Activated naive CD8-positive, alpha-beta T cell (primary cell): ENCODE measurements around the gene TRIM47.

Experiments
- H3K27ac Mint-ChIP-seq: one replicate; pipeline ENCODE4 v1.8.0; 2021; ENCODE audit warnings: mixed read lengths
- H3K27me3 Mint-ChIP-seq: one replicate; pipeline ENCODE4 v1.8.0; 2021; ENCODE audit warnings: mixed read lengths
- H3K36me3 Mint-ChIP-seq: one replicate; pipeline ENCODE4 v1.8.0; 2021; ENCODE audit warnings: mixed read lengths
- H3K4me1 Mint-ChIP-seq: one replicate; pipeline ENCODE4 v1.8.0; 2021; ENCODE audit warnings: low read depth, mixed read lengths
- H3K4me3 Mint-ChIP-seq: one replicate; pipeline ENCODE4 v1.8.0; 2021; ENCODE audit warnings: mild to moderate bottlenecking, mixed read lengths
- H3K9me3 Mint-ChIP-seq: one replicate; pipeline ENCODE4 v1.8.0; 2021; ENCODE audit warnings: low read depth, mixed read lengths

Gene TRIM47

GRCh38 chr17:75899353-75899752 is 21.0 kb upstream of the TRIM47 start:
- Mint-ChIP-seq H3K36me3 (no peaks in the 10 kb centered on the region), H3K9me3 (no peaks in the 10 kb centered on the region), H3K27ac (no peak overlapping the region), H3K4me1 (peaks cover 18% of the 10 kb centered on the region), H3K4me3 (no peak overlapping the region), H3K27me3 (no peaks in the 10 kb centered on the region)

- H3K27me3 Mint-ChIP-seq = no peaks in the 10 kb centered on the region
- H3K9me3 Mint-ChIP-seq = no peaks in the 10 kb centered on the region
- H3K36me3 Mint-ChIP-seq = no peaks in the 10 kb centered on the region
- peaks cover 24% of the 10 kb centered on the region for H3K4me1 Mint-ChIP-seq
- no peak overlapping the region for H3K4me3 Mint-ChIP-seq
- H3K27ac Mint-ChIP-seq = no peak overlapping the region
Measured at GRCh38 chr17:75898791-75899190, 20.4 kb upstream of the TRIM47 start.

GRCh38 chr17:75898065-75898464 is 19.7 kb upstream of the TRIM47 start:
- H3K9me3 Mint-ChIP-seq = no peaks in the 10 kb centered on the region
- peaks cover 23% of the 10 kb centered on the region for H3K4me1 Mint-ChIP-seq
- H3K4me3 Mint-ChIP-seq = peak overlapping the region; percentile 66
- peak overlapping the region; percentile 64 for H3K27ac Mint-ChIP-seq
- H3K36me3 Mint-ChIP-seq = no peaks in the 10 kb centered on the region
- H3K27me3 Mint-ChIP-seq = no peaks in the 10 kb centered on the region

- no peaks in the 10 kb centered on the region for H3K36me3 Mint-ChIP-seq
- peak overlapping the region; percentile 64 for H3K27ac Mint-ChIP-seq
- no peaks in the 10 kb centered on the region for H3K9me3 Mint-ChIP-seq
- peak overlapping the region; percentile 66 for H3K4me3 Mint-ChIP-seq
- H3K4me1 Mint-ChIP-seq = peaks cover 23% of the 10 kb centered on the region
- no peaks in the 10 kb centered on the region for H3K27me3 Mint-ChIP-seq
Measured at GRCh38 chr17:75897160-75898019, 19.0 kb upstream of the TRIM47 start.

- Mint-ChIP-seq H3K4me3 (peak within 1 kb of the TSS; percentile 82), H3K27me3 (no peaks in the 10 kb centered on the region), H3K9me3 (no peaks in the 10 kb centered on the region), H3K36me3 (no peaks in the 10 kb centered on the region), H3K4me1 (peaks cover 23% of the 10 kb centered on the region), H3K27ac (peak within 1 kb of the TSS; percentile 95)
Measured at GRCh38 chr17:75896415-75897159, 18.2 kb upstream of the TRIM47 start, which contains the start of gene TRIM65. Gene TRIM65 (minus strand): TSS chr17:75896951. CDS start chr17:75896937, 14 bp downstream.

GRCh38 chr17:75895370-75896155 is 17.2 kb upstream of the TRIM47 start:
- H3K36me3 Mint-ChIP-seq = no peaks in the 10 kb centered on the region
- H3K4me3 Mint-ChIP-seq = peak overlapping the region; percentile 82
- H3K9me3 Mint-ChIP-seq = no peaks in the 10 kb centered on the region
- H3K4me1 Mint-ChIP-seq = peaks cover 23% of the 10 kb centered on the region
- H3K27me3 Mint-ChIP-seq = no peaks in the 10 kb centered on the region
- peak overlapping the region; percentile 95 for H3K27ac Mint-ChIP-seq

GRCh38 chr17:75894049-75894733 is 15.8 kb upstream of the TRIM47 start:
- no peaks in the 10 kb centered on the region for H3K27me3 Mint-ChIP-seq
- peak overlapping the region; percentile 81 for H3K27ac Mint-ChIP-seq
- peak overlapping the region; percentile 70 for H3K4me3 Mint-ChIP-seq
- H3K36me3 Mint-ChIP-seq = no peaks in the 10 kb centered on the region
- H3K4me1 Mint-ChIP-seq = peaks cover 23% of the 10 kb centered on the region
- no peaks in the 10 kb centered on the region for H3K9me3 Mint-ChIP-seq

- Mint-ChIP-seq H3K9me3 (no peaks in the 10 kb centered on the region), H3K4me1 (peaks cover 23% of the 10 kb centered on the region), H3K4me3 (peak overlapping the region; percentile 70), H3K27ac (peak overlapping the region; percentile 81), H3K36me3 (no peaks in the 10 kb centered on the region), H3K27me3 (no peaks in the 10 kb centered on the region)
Measured at GRCh38 chr17:75893305-75894048, 15.1 kb upstream of the TRIM47 start.

GRCh38 chr17:75892556-75893224 is 14.3 kb upstream of the TRIM47 start:
- H3K36me3 Mint-ChIP-seq = no peaks in the 10 kb centered on the region
- no peak overlapping the region for H3K27ac Mint-ChIP-seq
- no peaks in the 10 kb centered on the region for H3K9me3 Mint-ChIP-seq
- H3K4me1 Mint-ChIP-seq = peaks cover 23% of the 10 kb centered on the region
- H3K27me3 Mint-ChIP-seq = no peaks in the 10 kb centered on the region
- no peak overlapping the region for H3K4me3 Mint-ChIP-seq

GRCh38 chr17:75891605-75892555 is 13.5 kb upstream of the TRIM47 start:
- H3K27me3 Mint-ChIP-seq = no peaks in the 10 kb centered on the region
- H3K27ac Mint-ChIP-seq = no peak overlapping the region
- no peak overlapping the region for H3K4me3 Mint-ChIP-seq
- H3K36me3 Mint-ChIP-seq = no peaks in the 10 kb centered on the region
- no peaks in the 10 kb centered on the region for H3K9me3 Mint-ChIP-seq
- peaks cover 18% of the 10 kb centered on the region for H3K4me1 Mint-ChIP-seq

- no peaks in the 10 kb centered on the region for H3K27me3 Mint-ChIP-seq
Measured at GRCh38 chr17:75891022-75891604, 12.7 kb upstream of the TRIM47 start.

GRCh38 chr17:75889454-75889853 is 11.1 kb upstream of the TRIM47 start:
- Mint-ChIP-seq H3K27me3 (no peaks in the 10 kb centered on the region), H3K4me1 (peaks cover 8% of the 10 kb centered on the region), H3K36me3 (no peaks in the 10 kb centered on the region), H3K4me3 (no peak overlapping the region), H3K27ac (peak overlapping the region; percentile 28), H3K9me3 (no peaks in the 10 kb centered on the region)

More at GRCh38 chr17:75891022-75891604, 12.7 kb upstream of the TRIM47 start:
- Mint-ChIP-seq H3K27ac (no peak overlapping the region), H3K36me3 (no peaks in the 10 kb centered on the region), H3K4me3 (no peak overlapping the region), H3K4me1 (peaks cover 18% of the 10 kb centered on the region), H3K9me3 (no peaks in the 10 kb centered on the region)
